SU-DHL-6 (cell line): Measurements from ENCODE around the gene NPHP4.

Experiments
- EZH2phosphoT487 ChIP-seq: fragments of 200-600 bp; sonication (generic), shearing (Covaris generic); conservative IDR thresholded peaks from 2 replicates; pipeline ENCODE4 v1.6.1; 2018; ENCODE audit warnings: mild to moderate bottlenecking, antibody characterized with exemption, low read length, moderate library complexity, mixed read lengths
- TF ChIP-seq, protein P1 (sequence below): fragments of 200-600 bp; sonication (generic); IDR thresholded peaks from one replicate; pipeline ENCODE4 v1.5.1; 2017; ENCODE audit warnings: antibody characterized with exemption, mild to moderate bottlenecking, low read length, moderate library complexity; ENCODE audit not compliant: insufficient read depth, poor library complexity, severe bottlenecking

GRCh38 chr1:5834477-5835178, 157.6 kb downstream of the NPHP4 start:
- TF ChIP-seq, protein P1, sequence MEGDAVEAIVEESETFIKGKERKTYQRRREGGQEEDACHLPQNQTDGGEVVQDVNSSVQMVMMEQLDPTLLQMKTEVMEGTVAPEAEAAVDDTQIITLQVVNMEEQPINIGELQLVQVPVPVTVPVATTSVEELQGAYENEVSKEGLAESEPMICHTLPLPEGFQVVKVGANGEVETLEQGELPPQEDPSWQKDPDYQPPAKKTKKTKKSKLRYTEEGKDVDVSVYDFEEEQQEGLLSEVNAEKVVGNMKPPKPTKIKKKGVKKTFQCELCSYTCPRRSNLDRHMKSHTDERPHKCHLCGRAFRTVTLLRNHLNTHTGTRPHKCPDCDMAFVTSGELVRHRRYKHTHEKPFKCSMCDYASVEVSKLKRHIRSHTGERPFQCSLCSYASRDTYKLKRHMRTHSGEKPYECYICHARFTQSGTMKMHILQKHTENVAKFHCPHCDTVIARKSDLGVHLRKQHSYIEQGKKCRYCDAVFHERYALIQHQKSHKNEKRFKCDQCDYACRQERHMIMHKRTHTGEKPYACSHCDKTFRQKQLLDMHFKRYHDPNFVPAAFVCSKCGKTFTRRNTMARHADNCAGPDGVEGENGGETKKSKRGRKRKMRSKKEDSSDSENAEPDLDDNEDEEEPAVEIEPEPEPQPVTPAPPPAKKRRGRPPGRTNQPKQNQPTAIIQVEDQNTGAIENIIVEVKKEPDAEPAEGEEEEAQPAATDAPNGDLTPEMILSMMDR = no peak
- TF ChIP-seq EZH2phosphoT487 = no peak
